HS-5 (cell line): ENCODE results near the gene PCNX1.
A peak's percentile ranks its signal among the peaks of the same experiment; 100 is the strongest.
"Not testable (repeated sequence)": the region's sequence is repeated elsewhere in the genome, so short reads cannot be mapped to it uniquely, and the experiment has no call there.

Experiments
- DNase-seq: peaks from one replicate; pipeline ENCODE4 v3.0.0-alpha.2; 2012; ENCODE audit warnings: low read depth

Gene PCNX1

GRCh38 chr14:71129716-71130490 lies 222.6 kb downstream of the PCNX1 start:
- not testable (repeated sequence) for DNase-seq

- no peak for DNase-seq
These were observed 223.4 kb downstream of the PCNX1 start for GRCh38 chr14:71130491-71131179.

GRCh38 chr14:71133296-71133695 lies 226.0 kb downstream of the PCNX1 start:
- DNase-seq, result no peak

- DNase-seq, result no peak
These were observed 228.2 kb downstream of the PCNX1 start for GRCh38 chr14:71135496-71135895.

- DNase-seq, result no peak
These were observed 228.7 kb downstream of the PCNX1 start for GRCh38 chr14:71135911-71136310.

GRCh38 chr14:71136386-71137060 lies 229.3 kb downstream of the PCNX1 start:
- no peak for DNase-seq

- DNase-seq, result no peak
These were observed 230.5 kb downstream of the PCNX1 start for GRCh38 chr14:71137536-71138447.

- DNase-seq, result no peak
These were observed 231.4 kb downstream of the PCNX1 start for GRCh38 chr14:71138448-71139293.

- DNase-seq, result no peak
These were observed 232.2 kb downstream of the PCNX1 start for GRCh38 chr14:71139294-71139946.

- DNase-seq, result no peak
These were observed 232.9 kb downstream of the PCNX1 start for GRCh38 chr14:71140157-71140556.

- DNase-seq, result no peak
These were observed 234.6 kb downstream of the PCNX1 start for GRCh38 chr14:71141701-71142374.

- DNase-seq, result peak; percentile 96
These were observed 235.2 kb downstream of the PCNX1 start for GRCh38 chr14:71142375-71143038.

GRCh38 chr14:71143381-71144290 lies 236.4 kb downstream of the PCNX1 start:
- DNase-seq, result peak; percentile 81

GRCh38 chr14:71147335-71147734 lies 240.1 kb downstream of the PCNX1 start:
- DNase-seq, result not testable (repeated sequence)

GRCh38 chr14:71148627-71149026 lies 241.4 kb downstream of the PCNX1 start:
- DNase-seq, result no peak

- DNase-seq, result no peak
These were observed 243.5 kb downstream of the PCNX1 start for GRCh38 chr14:71150737-71151136.

GRCh38 chr14:71155743-71156142 lies 248.5 kb downstream of the PCNX1 start:
- DNase-seq, result no peak
